ENCODE measurements around the gene IQUB.

The IQUB gene

DNA sequence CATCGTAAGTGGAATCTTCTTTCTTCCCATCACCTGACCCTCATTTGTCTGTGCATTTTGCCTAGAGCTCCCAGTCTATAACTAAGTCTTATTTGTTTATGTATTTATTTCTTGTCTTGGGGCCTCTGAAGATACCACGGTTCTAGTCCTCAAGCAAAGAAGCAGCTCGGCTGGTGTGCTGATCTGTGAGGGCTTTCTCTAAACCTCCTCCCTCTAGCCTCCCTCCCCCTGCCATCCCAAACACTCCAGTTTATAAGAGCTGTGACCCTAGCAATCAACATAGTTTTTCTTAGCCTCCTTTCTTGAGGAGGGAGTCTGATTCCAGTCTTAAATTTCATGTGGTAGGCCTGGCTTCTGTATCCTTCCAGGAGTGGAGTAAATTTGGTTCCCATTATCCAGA, 38.9 kb upstream of the IQUB start:
- no peak overlapping the region for H3K4me3 ChIP-seq (replicated peaks; ENCODE audit: low read depth, low read length)
- DNase-seq (ENCODE audit: extremely low read depth, low read depth): no peak
- TF ChIP-seq CTCF (IDR thresholded peaks at IDR 0.05; ENCODE audit: low read depth, low read length, missing control alignments): no peak

DNA sequence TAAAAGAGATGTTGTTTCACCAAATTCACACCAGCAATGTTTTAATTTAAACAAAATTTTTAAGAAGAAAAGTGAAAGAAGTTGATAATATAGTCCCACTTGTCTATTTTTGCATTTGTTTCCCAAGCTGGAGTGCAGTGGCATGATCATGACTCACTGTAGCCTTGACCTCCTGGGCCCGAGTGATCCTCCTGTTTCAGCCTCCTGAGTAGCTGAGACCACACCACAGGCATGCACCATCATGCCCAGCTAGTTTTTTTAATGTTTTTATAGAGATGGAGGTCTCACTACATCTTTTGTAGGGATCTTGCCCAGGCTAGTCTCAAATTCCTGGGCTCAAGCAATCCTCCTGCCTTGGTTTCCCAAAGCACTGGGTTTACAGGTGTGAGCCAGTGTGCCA, 37.3 kb upstream of the IQUB start:
- no peak for DNase-seq (ENCODE audit: extremely low read depth, low read depth)
- TF ChIP-seq CTCF (IDR thresholded peaks at IDR 0.05; ENCODE audit: low read depth, low read length, missing control alignments): no peak
- H3K4me3 ChIP-seq (replicated peaks; ENCODE audit: low read depth, low read length): no peak overlapping the region

DNA sequence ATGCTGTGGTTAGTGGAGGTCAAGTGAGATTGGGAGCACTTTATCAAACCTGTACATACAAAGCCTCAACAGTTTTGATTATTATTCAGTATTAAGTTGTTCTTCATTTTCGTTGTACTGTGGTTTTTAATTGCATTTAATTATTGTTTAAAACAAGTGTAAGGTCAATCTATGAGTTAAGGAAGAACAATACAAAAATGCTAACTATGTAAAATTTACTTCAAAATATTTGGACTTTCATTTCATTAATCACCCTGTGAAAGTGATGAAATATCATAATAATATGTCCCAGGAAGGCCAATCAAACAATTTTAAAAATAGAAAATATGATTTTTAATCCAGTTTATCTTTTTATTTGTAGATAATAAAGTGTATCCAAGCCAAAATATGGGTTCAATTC, 36.8 kb upstream of the IQUB start:
- no peak for TF ChIP-seq CTCF (IDR thresholded peaks at IDR 0.05; ENCODE audit: low read depth, low read length, missing control alignments)
- no peak for DNase-seq (ENCODE audit: extremely low read depth, low read depth)
- no peak overlapping the region for H3K4me3 ChIP-seq (replicated peaks; ENCODE audit: low read depth, low read length)

DNA sequence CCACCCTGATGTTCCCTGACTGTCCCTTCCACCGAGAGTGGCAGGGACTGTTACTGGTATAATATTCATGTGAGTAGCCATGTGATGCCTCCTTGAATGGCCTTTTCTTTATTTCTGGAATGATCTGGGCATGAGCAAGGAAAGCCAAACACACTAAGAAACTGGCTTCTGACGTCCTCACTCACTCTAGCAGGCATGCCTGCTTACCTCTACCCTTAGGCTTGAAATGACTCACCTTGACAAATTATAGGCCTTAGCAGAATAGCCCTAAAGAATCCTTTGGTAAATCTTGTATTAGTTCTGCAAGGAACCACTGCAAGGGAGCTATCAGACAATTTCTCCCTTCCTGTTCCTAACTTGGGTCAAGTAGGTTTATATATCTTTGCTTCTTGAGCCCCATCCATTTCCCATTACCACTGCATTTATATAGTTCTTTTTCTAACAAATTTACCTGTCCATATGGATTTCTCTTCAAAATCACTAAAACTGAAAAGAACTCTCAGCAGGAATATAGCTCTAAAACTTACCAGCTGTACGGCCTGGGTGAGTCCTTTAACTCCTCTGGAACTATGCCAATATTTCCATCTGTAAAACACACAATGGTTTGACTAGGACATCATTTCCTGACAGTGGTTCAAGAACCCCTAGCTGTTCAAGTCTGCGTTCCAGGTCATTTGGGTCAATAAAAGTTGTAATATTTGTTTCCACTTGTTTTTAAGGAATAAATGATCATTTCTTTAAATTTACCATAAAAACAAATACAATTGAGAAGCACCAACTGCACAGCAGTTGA, 36.2 kb upstream of the IQUB start:
- H3K4me3 ChIP-seq (replicated peaks; ENCODE audit: low read depth, low read length): no peak overlapping the region
- no peak for DNase-seq (ENCODE audit: extremely low read depth, low read depth)
- no peak for TF ChIP-seq CTCF (IDR thresholded peaks at IDR 0.05; ENCODE audit: low read depth, low read length, missing control alignments)

DNA sequence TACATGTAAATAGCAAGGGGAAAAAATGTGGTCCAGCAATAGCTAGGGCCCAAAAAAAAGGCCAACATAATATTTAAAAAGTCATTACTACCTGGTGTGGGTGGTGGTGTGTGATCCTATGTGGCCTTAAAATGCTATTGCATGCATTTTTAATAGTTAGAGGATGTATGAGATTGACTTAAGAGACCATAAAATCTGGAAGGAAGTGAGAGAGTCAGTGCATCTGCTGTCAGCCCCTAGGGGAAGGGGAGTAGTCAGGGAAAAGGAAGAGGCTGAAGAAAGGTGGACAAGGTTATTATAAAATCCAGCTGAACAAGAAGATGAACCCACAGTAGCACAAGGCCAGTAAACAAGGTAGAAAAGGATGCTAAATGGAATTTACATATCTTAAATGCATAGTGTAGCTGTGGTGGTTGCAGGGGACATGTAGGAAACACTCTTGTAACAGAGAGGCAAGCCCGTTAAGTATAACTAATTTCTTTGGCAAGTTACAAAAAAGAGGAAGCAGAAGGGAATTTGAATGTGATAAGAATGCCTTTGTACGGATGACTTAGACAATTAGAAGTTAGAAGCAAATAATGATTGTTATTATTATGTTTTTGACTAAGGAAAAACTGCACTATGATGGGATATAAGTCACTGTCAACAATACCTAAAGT, 35.1 kb upstream of the IQUB start:
- DNase-seq (ENCODE audit: extremely low read depth, low read depth): no peak
- no peak for TF ChIP-seq CTCF (IDR thresholded peaks at IDR 0.05; ENCODE audit: low read depth, low read length, missing control alignments)
- no peak overlapping the region for H3K4me3 ChIP-seq (replicated peaks; ENCODE audit: low read depth, low read length)

GRCh38 chr7:123562121-123562520, 27.7 kb upstream of the IQUB start:
- no peak for TF ChIP-seq CTCF (IDR thresholded peaks at IDR 0.05; ENCODE audit: low read depth, low read length, missing control alignments)
- H3K4me3 ChIP-seq (replicated peaks; ENCODE audit: low read depth, low read length): no peak overlapping the region
- no peak for DNase-seq (ENCODE audit: extremely low read depth, low read depth)

All from HFF-Myc (cell line).